Measurements from ENCODE around the gene NPPA.

DNA sequence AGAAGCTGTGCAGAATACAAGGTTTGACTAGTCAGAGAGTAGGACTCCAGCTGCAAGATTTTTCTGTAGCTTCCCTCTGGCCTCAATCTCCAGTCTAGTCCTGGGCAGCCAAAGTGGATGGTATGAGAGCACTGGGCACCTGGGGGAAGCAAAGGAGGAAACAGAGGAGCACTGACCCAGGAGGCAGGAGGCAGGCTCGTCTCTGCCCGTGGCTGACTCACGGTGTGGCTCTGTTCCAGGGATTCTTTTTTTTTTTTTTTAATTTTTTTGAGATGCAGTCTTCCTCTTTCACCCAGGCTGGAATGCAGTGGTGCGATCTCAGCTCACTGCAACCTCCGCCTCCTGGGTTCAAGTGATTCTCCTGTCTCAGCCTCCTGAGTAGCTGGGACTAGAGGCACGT lies 15.3 kb upstream of the NPPA start:
- TF ChIP-seq YY1 (IDR thresholded peaks at IDR 0.05; ENCODE audit: insufficient read depth, insufficient read length) (no peak), SUZ12 (IDR thresholded peaks at IDR 0.05; ENCODE audit: extremely low read depth, insufficient read depth, insufficient read length) (no peak), ZNF274 (IDR thresholded peaks at IDR 0.05; ENCODE audit: low read depth, low read length) (no peak)

Data from NT2/D1 (cell line).